ENCODE data around the gene KCNK5.

KCNK5 gene

DNA sequence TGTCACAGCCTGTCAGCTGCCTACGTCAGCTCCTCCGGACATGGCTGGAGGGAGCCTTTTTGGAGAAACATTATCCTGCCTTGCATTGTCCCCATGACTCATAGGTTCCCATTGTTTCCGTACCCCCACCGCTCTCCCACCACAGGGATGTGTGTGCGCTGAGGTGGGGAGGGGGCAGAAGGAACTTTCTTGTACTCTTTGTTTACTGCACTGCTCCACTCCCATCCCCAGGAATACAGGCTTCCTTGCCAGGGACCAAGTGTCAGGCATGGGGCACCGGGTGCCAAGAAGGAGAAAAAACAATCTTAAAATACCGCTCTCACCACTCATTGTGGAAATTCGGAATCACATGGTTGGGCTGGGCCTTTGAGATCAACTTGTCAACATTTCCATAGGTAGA is 51.0 kb downstream of the KCNK5 start:
- FAIRE-seq (no peak), DNase-seq (ENCODE audit: low spot score) (no peak)

DNA sequence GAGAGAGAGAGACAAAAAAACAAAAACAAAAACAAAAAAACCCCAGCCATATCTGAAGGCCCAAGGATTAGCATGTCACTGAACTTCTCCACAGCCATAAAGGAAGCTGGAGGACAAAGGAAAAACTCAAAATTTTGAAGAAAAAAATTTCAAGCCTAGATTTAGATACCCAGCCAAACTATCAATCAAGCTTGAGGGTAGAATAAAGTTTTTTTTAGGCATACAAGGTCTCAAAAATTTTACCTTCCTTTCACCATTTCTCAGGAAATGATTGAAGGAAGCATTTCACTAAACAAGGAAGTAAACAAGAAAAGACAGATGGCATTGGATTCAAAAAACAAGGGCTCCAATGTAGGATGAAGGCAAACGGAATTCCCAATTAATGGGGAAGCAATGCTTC is 52.1 kb downstream of the KCNK5 start:
- FAIRE-seq (no peak), DNase-seq (ENCODE audit: low spot score) (no peak)

DNA sequence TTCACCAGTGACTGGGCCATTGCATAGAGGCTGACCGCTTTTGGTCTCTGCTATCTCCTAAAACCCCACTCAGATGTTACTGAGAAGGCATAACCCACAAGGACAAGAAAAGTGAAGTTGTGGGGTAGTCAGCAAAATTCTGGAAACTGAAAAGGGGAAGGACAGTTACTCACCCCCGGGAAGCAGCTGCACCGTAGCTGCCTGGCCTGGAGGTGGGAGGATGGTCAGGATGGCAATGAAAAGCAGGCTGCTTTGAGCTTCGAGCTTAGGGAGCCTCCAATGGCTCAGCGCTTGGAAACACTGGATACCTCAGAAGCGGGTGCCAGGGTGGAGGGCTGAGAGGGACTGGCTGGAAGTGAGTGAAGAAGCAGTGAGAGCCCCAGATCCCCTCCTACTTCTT is 56.0 kb downstream of the KCNK5 start:
- no peak for DNase-seq (ENCODE audit: low spot score)
- no peak for FAIRE-seq

DNA sequence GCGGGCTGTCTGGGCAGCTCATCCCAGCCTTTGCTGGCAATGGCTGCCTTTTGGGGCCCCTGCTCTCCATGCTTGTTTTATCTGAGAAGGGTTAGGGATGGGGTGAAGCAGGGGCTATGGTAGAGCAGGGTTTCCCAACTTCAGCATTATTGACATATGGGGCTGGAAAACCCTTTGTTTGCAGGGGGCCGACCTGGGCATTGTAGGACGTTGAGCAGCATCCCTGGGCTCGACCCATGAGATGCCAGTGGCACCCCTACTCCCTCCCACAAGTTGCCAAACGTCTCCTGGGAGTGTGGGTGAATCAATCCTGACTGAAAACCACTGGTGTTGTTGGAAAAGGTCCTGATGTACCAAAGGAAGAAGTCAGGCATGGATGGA is 56.9 kb downstream of the KCNK5 start:
- FAIRE-seq (no peak), DNase-seq (ENCODE audit: low spot score) (no peak)

DNA sequence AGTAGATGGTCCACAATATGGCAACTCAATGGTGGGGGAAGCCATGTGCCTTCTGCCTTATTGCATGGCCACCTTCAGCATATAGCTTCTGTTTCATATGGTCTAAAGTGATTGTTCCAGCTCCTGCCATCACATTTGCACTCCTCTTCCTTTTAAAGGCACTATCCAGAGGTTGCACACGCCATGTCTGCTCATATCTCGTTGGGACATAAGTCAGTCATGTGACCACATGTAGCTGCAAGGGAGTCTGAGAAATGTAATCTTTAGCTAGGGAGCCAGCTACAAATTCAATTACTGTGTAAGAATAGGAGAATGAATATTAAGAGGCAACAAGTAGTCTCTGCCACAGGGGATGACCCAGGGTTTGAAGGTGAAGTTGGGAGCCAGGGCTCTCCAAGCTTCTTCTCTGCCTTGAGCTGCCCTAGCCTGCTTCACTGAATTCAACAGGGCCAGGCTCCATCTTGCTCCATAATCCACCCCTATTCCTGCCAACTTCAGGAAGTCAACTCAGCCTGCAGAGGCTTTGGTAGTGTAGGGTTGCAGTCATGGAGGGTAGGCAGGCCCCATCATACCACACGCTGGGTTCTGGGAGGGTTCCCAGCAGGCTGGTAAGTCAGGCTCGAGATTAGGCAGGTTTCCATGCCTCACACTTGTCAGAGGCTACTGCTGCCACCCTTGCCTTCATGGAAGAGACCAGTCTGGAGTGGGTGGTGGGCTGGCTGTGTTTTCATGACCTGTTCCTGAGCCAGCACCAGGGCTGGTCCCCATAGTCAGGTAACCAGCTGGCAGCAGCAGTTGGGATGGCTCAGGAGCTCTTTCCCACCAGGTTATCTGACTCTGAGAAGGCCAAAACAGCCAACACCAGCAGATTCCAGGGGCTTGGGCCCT is 57.5 kb downstream of the KCNK5 start:
- FAIRE-seq (no peak), DNase-seq (ENCODE audit: low spot score) (no peak)

DNA sequence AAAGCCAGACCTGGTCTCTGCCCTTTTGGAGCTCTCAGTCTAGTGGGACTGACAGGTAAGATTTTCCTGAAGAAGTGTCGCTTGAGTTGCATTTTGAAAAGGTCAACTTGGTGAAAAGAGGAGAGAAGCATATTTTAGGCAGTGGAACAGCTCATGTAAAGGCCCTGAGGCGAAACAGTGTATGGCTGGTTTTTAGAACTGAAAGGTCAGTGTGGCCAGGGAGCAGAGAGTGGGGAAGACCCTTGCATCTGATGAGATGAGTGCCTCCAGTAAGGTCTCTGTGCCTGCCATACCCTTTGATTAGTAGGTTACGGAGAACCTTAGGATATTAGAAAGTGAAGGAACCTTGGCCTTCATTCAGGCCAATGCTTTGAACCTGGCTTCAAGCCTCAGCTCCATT is 58.4 kb downstream of the KCNK5 start:
- DNase-seq (ENCODE audit: low spot score) (no peak), FAIRE-seq (no peak)

DNA sequence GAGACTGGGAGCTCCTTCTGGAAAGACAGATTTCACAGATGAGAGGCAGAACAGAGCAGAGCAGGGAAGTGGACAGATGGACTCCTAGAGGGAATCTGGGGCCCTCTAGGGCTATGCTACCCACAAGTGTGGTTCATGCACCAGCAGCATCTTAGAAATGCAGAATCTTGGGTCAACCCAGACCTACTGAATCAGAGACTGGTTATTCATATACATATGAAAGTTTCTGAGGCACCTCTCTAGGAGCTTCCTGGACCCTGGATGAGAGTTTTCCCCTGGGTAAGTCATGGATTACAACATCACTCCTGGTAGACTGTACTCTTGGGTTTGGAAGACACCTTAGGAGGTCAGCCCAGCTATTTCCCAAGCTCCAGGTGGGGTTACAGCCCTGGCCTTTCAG is 58.9 kb downstream of the KCNK5 start:
- no peak for FAIRE-seq

DNA sequence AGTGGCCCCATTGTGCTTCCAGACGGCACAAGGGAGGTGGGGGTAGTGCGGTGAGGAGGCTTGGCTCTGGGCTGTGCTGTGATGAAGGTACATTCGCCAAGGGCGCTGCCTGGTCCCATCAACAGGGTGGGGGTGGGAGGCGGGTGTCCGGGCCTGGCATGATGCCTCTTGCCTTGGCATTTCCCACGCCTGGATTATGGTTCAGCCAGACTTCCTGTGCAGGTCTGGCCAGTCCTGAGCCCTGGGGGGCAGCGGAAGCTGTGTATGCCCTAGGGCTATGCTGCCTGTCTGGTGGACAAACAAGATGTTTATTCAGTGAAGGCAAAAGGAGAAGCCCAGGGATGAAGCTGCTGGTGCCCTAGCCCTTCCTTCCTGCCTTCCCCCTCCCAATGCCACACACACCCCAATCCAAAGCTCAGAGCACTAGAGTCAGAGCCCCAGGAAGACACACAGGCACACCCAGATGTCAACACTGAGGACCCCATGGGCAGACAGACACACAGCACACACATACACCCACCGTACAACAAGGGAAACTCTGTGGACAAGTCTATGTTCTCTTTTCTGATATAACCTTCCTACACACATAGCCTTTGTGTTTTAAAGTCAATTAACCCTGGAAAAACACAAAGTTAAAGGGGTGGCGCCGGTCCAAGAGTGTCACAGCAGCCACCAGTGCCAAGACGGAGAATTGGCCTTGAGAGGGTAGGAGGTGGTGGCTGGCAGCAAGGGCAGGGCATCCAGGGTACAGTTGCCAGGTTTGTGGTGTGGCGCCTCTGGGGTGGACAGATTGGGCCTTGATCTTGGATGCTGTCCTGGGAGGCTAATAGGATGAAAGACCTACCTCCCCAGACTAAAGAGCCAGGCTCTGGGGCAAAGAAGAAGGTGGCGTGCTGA is 59.6 kb downstream of the KCNK5 start:
- no peak for FAIRE-seq
- no peak for DNase-seq (ENCODE audit: low spot score)

More for the DNA sequence above, 58.9 kb downstream of the KCNK5 start:
- no peak for DNase-seq (ENCODE audit: low spot score)

DNA sequence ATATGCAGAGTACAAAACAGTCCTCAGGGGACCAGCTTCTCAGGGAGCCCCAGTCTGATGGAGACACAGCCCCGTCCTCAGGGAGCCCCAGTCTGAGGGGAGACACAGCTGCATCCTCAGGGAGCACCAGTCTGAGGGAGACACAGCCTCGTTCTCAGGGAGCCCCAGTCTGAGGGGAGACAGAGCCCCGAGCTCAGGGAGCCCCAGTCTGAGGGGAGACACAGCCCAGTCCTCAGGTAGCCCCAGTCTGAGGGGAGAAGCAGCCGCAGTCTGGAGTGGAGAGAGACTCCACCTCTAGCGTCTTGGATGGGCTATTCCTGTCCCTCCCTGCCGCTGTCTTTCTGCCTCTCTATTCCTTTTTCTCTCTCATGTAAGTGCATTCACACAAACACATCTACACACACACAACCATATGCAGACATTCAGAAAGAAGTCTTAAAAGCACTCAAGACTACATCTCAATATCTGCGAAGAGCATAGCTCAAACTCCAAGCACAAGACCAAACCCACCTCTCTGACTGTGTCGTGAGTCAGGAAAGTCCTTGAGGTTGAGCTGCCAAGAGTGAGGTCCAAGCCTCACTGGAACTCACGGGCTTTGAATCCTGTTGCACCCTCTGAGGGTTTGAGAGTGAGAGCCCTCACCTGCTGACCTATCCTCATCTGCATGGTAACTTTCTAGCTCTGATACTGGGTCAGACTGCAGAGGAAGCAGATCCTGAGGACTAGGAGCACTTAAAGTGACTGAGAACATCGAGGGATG is 61.2 kb downstream of the KCNK5 start:
- FAIRE-seq (no peak), DNase-seq (ENCODE audit: low spot score) (no peak)

DNA sequence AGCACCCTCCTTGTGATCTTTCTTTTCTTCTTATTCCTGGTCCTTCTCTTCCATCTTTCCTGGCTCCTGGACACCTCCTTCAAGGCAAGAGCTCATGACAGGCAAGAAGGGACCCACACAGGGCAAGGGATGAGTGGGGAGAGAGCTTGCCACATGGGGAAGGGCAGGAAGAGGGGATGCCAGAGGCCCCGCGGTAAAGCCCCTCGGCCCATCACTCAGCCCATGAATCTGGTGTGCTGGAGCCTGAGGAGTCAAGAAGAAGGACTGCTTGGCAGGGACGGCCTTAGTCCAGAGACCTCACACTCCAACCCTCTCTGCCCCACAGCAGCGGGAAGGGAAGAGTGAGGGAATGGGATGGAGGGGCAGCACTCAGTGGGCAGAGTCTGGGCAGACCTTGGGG is 62.0 kb downstream of the KCNK5 start:
- FAIRE-seq (no peak), DNase-seq (ENCODE audit: low spot score) (no peak)

DNA sequence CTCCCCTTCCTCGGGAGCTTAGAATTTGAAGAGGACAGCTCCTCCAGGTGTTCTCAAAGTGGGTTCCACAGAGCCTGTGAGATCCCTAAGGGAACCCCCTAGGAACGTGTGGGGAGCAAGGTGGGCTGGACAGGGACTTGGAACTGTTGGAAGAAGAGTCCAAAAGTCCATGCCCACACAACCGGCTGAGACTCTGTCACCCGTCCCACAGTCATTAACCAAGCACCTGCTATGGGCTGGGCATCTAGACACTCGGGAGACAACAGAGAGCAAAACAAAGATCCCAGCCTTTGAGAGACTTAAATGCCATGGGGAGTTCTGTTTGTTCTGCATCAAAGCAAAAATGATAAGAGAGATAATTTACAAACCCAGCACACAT is 62.4 kb downstream of the KCNK5 start:
- no peak for DNase-seq (ENCODE audit: low spot score)
- FAIRE-seq = no peak

DNA sequence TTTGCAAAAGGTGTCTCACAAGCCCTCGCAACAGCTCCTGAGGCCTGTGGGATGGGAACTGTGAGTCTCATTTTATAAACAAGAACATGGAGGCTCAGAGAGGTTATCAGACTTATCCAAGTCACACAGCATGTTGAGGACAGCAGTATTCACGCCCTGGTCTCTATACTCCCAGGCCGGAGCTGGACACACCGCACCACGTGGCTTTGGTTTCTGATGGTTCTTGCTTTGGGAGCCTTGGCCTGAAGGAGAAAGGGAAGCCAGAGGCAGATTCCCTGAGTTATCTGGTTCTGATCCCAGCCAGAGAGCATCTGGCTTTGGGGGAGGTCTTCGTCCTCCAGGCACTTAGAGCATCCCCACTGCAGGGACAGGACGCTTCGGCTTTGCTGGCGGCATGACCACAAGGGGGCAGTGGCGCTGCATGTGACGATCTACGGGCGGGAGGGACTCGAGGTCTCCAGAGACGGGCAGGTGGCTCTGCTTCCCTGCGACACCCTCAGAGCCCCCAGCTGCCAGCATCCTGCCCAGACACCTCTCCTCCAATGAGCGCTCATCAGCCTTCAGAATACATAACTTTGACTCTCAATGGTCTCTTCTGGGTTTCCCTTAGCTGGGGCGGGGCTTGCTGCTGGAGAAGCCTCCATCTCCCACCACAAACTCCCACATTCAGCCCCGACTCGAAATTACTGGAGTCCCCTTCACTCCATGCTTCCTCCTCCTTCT is 62.9 kb downstream of the KCNK5 start:
- DNase-seq (ENCODE audit: low spot score) (peak; percentile 14), FAIRE-seq (no peak)

DNA sequence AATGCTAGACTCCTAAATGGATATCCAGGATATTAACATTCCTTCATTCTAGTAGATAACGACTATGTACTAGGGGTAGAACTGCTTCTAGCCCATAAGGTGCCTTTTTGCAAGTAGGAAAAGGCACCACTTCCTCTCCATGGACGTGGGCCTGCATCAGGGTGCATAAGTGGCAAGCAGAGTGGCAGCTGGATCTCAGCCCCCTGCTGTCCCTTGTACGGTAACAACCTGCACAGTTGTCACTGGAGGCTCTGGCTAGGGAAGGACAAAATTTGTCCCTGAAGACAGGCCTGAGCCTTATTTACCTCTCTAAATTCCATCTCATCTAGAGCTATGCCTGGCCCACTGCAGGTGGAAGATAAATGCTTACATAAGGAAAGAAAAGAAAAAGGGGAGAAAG is 71.8 kb downstream of the KCNK5 start:
- DNase-seq (ENCODE audit: low spot score) (no peak), FAIRE-seq (no peak)

DNA sequence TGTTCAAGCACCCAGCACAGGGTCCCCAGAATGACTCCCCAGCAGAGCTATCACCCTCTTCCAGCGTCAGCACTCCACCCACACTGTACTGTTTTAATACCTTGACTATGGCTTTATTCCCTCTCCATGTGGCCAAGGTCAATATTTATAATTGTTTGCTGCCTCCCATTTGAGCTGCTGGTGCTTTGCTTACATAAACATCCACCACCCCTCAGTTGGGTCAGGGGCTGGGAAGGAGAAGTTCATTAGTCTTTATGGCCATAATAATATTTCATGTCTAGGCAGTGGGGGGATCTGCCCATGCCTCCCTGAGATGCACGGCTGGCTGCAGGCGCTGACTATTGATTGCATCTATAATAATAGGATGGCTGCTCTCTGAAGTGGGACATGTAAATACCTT is 72.5 kb downstream of the KCNK5 start:
- no peak for DNase-seq (ENCODE audit: low spot score)
- no peak for FAIRE-seq

DNA sequence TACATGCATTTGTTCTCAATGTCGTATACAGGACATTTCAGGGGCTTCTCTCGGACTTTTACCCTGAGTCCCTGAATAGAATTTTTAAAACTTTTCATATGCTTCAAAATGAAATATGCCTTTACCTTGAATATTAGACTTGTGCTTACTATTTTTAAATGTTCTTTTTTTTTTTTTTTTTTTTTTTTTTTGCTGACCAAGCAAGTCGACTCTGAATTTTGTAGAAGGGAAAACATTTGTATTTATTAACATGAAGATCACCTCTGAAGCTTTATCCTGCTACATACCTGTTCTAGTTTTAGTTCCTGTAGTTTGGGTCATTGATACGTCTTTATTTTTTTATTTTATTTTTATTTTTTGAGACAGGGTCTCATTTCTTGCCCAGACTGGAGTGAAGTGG is 74.6 kb downstream of the KCNK5 start:
- DNase-seq (ENCODE audit: low spot score) = no peak
- no peak for FAIRE-seq

DNA sequence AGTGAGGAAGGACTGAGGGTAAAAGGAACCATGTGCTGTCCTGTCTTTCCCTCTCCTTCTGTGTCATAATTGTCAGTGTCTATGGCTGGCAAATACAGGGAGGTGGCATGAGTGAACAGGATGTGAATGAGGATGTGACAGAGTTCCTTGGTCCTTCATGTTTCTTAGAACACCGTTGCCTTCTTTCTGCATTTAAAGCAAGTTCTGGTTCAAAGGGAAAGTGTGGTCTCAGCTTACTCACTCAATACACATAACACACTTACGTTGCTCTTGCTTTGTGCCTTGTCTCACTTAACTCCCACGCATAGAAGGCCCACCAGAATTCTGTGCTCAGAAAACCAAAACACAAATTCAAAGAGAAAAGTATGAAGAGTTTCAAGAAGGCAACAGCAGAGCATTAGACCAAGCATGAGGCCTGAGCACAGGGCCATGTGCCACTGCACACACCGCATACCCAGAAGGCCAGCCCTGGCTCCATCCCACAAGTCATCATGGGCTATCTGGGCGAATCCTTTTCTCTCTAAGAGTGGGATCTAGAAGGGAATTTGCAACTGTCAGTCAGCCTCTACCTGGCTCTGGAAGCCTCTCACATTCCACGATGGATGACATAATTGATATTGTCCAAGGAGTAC is 75.4 kb downstream of the KCNK5 start:
- DNase-seq (ENCODE audit: low spot score) = no peak
- FAIRE-seq = no peak

DNA sequence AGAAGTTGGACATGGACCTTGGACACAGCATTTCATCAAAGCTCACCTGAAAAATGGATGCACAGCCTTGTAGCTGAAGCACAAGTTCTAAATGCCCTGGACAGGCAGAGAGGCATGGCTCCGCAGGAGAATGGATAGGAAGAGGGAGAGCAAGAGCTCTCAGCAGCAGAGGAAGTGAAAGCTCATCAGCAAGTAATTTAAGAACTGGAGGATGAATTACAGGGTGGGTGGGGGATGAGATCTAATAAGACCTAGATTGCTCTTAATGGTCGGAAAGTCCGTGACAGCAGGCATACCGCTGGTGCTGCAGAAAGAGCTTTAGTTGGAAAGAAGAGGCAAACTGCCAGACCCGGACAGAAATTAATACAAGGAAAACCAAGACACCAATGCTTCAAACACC is 77.0 kb downstream of the KCNK5 start:
- DNase-seq (ENCODE audit: low spot score) = no peak
- no peak for FAIRE-seq

DNA sequence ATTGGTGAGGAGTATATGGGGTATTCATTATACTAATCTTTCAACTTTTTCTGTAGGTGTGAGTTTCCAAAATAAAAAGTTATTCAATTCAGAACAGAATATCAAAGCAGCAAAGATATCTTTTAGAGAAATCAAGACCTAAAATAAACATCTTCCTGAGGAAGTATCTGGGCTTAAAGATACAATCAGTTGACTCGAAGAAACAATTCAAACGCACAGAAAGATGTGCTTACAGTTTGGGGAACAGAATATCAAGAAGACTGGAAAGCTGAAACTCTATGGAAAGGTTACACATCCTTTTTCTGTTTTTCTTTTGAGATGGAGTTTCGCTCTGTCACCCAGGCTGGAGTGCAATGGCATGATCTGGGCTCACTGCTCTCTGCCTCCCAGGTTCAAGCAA is 78.1 kb downstream of the KCNK5 start:
- no peak for DNase-seq (ENCODE audit: low spot score)
- no peak for FAIRE-seq

DNA sequence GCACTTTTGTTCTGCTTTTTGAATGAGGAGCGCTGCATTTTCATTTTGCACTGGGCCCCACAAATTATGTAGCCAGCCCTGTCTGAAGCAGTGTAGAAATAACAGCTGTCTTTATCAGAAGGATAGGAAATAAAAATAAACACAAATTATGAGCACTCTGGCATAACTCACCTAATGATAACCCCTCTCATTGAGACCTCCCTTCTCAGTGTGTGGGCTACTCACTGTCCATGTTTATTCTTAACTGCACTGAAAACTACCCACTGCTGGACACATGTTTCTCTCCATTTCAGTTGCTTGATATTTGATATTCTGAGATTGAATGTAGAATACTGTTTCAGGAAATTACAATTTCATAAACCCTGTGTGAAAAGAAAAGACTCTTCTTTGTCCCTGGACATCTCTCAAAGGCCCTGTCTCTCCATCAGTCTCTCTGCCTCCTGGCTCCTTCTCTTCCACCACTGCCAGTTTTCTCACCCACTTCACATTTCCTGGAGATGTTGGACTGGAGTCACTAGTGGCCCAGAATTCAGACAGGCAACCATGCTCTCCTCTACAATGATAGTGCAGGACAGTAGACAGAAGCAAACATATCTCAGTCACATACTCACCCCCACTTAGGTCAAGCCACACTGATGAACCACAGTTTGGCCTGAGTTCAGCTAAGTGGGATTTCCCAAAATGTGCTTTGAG is 84.6 kb downstream of the KCNK5 start:
- no peak for FAIRE-seq
- no peak for DNase-seq (ENCODE audit: low spot score)

DNA sequence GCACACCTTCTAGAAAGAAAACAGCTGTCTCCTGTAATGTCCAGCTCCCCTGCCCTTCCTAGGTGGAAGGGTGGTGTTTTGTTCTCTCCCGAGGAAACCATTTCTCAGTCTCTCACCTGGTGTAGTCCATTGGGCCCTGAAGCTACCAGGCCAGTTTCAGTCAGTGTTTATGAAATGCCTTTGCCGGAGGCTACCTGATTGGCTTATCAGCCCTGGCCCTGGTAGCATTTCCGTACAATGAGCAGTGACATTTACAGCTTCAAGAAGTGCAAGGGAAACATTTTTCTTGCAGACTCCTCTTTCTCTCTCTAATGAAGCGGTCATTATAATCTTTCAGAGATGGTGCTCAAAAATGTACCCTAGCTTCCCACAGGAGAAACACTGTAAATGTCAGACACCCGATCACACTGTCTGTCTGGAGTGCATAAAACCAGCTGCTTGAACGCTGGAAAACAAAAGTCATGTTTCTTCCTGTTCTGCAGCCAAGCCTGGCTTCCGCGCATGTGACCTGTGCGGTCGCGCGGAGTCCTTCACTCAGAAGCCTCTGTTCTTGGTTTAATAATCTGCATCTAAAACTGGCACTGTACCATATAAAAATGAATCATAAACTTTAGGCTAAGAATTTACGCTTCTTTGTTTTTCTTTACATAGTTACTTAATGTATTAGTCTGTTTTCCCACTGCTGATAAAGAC is 85.9 kb downstream of the KCNK5 start:
- DNase-seq (ENCODE audit: low spot score) (no peak), FAIRE-seq (no peak)

Data from RCC 7860 (cell line).